NOMO-1 treated with dmso at 0.1 percent for 144 hours (cell line): ENCODE measurements around the gene NEURL3.
"Not testable (repeated sequence)": the region's sequence is repeated elsewhere in the genome, so short reads cannot be mapped to it uniquely, and the experiment has no call there.

ENCODE experiments used
- DNase-seq: peaks from one replicate; lab custom pipeline; 2025; ENCODE audit not compliant: unreplicated experiment; lab: John Stamatoyannopoulos, UW

Gene NEURL3, protein sequence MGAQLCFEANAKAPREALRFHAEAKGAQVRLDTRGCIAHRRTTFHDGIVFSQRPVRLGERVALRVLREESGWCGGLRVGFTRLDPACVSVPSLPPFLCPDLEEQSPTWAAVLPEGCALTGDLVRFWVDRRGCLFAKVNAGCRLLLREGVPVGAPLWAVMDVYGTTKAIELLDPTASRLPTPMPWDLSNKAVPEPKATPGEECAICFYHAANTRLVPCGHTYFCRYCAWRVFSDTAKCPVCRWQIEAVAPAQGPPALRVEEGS

DNA sequence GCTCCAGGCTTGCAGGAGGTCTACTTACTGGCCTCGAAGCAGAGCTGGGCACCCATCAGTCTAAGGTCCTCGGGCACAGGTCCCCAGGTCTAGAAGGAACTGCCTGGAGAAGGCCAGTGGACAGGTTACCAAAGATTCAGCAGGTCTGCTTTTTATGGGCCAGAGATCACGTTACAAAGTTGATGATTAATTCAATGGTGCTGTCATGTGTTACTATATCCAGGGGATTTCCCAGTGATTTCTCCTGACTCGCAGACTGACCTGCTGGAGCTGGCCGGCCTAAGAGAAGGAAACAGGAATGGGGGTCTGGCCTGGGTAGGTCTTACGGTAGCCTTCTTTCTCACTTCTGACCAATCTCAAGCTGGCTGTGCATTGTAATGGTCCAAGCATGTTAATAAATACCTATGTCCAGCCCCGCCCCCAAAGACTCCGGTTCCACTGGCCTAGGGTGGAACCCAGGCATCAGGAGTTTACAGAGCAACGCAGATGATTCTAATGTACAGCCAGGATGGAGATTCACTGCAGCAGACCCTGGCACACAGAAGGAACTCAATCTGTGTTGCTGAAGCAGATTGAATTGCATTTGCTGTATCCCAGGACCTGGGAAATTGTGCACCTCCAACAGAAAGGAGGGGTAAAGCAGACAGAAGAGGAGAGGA is at the start of gene NEURL3:
TSS of gene NEURL3 (minus strand) at position 127 of the 659 bp plus-strand sequence. CDS start at position 56, 71 bp downstream.
- DNase-seq: no peak

DNA sequence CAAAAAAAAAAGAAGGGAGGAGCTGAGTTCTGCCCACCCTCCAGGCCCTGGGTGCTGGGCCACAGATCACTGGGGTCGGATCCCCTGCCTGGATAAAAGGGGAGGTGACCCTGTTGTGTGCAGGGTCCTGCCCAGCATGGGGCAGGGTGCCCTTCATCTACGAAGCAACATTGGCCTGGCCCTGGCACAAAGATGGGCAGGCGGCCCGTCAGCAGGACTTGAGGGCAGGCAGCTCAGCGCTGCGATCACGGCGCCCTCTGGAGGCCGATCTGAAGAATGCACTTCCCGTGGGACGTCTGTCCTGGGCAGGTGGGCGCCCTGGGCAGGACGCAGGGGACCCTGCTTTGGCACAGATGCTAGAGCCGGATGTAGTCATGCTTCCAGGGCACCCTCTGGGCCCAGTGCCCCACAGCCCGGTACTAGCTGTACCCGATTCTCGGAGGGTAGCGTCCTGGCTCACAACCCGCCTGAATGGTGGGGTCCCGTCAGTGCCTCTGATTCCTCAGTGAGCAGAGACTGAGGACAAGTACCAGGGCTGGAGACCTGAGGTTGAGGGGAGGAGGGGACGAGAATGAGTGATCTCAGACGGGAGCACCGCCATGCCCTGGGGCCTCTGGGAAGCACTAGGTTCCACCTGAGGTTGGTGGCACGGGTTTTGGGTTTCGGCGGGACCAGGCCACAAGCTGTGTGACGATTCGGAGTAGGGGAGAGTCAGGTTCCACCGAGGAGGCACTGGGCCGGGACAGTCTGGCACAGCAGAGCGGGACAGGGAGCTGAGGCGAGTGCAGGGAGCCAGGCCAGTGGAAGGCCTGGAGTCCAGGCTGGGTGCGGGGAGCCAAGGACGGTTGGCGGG is 49.4 kb upstream of the NEURL3 start:
- DNase-seq: peak; percentile 28

DNA sequence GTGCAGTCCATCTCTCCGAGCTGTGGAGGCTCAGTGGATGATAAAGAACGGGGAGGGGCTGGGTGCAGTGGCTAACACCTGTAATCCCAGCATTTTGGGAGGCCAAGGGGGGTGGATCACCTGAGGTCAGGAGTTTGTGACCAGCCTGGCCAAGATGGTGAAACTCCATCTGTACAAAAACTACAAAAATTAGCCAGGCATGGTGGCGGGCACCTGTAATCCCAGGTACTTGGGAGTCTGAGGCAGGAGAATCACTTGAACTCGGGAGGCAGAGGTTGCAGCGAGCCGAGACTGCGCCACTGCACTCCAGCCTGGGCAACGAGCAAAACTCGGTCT is 48.8 kb upstream of the NEURL3 start:
- not testable (repeated sequence) for DNase-seq

DNA sequence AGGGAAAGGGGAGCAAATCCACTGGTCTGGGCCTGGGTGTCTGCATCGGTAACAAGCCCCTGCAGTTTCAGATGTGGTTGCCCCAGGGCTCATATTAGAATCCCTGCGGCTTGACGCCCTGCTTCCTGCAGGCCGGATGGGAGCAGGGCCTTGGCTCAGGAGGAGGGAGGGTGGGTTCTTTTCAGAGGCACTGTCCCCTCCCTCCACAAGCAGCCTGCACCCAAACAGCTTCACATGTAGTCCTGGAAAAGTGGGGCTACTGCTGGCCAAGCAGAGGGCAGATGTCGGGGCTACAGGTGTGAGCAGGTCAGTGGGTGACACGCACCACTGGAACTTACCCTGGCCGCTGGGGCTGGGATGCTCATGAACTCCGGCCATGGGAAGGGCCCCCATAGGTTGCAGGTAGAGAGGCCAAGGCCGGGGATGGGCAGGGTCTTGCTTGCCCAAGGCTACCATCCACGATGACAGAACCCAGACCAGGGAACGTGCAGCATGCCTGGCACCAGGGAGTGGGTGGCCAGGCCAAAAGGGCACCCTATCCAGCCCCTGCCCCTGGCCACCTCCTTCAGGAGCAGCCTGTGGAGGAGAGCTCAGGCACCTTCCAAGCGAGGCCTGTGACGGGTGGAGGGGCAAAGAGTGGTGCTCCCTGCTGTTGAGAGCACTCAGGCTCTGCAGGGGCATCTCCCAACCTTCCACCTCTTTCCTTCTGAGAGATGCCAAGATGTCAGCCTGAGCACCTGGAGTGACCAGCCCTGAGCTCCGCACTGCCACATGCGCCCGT is 48.2 kb upstream of the NEURL3 start:
- no peak for DNase-seq

DNA sequence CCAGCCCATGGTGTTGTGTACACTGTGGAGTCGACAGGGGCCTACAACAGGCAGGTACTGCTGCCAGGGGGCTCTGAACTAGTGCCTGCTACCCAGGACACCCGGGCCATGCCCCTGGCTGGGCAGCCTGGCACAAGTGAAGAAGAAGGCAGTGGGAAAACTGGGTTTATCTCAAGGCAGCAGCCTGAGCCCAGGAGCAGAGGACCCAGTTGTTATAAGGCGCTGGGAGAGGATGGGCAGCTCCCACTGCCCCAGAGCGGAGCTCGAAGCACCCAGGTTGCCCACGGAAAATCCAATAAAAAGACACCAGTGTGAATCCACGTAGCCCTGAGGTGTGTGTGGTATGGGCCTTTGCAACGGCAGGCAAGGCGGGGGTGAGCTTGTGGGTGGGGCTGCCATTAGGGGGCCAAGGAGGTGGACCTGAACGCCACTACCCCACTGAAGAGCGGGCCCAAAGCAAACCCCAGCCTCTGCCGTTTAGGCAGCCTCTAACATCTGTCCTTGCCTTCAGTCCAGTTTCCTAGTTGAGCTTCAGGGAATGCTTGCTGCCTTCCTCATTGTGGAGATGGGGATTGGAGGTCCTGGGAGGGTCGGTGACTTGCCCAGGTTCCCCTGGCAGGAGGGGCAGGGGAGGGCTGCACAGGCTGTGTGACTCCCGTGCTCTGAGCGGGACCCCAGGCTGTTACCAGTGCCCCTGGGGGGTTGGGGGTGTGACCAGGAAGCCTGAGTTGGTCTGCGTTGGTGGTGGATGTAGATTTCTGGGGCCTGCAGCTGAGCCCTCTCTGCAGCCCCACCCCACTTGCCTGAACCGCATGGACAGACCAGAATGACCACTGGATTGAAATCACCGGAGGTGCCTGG is 47.4 kb upstream of the NEURL3 start:
- DNase-seq: no peak

DNA sequence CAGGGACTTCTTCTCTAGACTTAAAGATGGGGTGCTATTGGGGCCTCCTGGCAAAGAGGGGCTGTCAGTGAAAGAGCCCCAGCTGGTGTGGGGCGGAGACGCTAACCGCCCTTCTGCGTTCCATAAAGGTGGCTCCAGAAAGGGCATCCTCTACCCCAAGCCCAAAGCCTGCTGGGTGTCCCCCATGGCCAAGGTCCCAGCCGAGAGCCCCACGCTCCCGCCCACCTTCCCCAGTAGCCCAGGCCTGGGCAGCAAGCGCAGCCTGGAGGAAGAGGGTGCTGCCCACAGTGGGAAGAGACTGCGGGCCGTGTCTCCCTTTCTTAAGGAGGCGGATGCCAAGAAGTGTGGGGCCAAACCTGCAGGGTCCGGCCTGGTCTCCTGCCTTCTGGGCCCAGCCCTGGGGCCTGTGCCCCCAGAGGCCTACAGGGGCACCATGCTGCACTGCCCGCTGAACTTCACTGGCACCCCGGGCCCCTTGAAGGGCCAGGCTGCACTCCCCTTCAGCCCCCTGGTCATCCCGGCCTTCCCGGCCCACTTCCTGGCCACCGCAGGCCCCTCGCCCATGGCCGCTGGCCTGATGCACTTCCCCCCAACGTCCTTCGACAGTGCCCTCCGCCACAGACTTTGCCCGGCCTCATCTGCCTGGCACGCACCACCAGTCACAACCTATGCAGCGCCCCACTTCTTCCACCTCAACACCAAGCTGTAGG is 46.6 kb upstream of the NEURL3 start:
- DNase-seq: no peak

DNA sequence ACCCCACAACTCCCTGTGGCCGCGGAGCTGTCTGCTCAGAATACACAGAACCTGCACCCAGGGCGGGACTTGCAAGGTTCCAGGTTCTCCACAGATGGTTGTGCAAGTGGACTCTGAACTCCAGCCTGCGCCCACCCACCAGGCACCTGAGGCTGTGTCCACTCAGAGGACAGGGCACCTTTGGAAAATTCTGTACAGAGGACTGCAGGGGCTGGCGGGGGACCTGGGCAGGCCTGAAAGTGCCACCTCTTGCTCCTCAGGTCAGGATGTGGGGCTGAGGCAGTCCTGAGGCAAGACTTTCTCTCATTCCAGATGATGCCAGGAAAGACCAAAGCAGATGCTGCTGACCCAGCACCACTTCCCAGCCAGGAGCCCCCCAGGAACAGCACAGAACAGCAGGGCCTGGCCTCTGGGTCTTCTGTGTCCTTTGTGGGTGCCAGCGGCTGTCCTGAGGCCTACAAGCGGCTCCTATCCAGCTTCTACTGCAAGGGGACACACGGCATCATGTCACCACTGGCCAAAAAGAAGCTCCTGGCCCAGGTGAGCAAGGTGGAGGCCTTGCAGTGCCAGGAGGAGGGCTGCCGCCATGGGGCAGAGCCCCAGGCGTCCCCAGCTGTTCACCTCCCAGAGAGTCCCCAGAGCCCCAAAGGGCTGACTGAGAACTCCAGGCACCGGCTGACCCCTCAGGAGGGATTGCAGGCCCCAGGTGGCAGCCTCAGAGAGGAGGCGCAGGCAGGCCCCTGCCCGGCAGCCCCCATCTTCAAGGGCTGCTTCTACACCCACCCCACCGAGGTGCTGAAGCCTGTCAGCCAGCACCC is 45.8 kb upstream of the NEURL3 start:
- no peak for DNase-seq

DNA sequence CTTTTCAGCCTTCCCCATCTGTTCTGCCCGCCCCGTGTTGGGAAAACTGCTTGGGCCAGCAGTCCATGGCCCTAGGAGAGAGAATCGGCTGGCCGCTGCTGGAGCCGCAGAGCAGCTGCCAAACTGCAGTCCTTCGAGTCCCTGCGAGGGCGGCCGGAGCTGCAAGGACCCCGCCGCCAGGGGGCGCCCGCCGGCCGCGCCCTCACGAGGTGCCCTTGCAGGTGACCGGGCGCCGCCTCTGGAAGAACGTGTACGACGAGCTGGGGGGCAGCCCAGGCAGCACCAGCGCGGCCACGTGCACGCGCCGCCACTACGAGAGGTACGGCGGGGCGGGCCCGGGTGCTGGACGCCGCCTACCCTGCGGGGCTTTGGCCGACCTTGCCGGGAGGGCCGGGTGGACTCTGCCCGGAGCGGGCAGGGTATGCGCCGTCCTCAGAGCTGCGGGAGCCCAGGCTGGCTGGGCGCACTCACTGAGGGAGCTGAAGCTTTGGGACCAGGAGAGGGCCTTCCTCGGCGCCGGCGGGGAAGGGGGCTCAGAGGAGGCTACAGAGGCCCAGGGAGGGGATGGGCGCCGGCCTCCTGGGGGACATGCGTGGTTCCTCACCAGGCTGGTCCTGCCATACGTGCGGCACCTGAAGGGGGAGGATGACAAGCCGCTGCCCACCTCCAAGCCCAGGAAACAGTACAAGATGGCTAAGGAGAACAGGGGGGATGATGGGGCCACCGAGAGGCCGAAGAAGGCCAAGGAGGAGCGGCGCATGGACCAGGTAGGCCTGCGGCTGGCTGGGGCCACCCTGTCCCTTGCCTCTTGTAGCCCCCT is 45.0 kb upstream of the NEURL3 start:
- no peak for DNase-seq

DNA sequence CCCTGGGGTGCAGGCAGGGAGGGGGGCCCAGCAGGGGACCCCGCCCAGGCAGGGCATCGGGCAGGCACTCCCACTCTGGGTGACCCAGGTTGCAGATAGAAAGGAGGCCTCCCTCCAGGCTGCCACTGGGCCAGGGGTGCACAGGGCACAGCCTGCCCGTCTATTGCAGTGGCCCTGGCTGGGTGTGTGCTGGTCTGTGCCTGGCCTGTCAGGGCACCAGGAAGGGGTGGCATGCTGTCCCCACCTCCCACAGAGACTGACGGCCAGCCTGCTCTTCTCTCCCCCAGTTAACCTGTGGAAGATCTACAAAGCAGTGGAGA is 44.3 kb upstream of the NEURL3 start:
- no peak for DNase-seq

DNA sequence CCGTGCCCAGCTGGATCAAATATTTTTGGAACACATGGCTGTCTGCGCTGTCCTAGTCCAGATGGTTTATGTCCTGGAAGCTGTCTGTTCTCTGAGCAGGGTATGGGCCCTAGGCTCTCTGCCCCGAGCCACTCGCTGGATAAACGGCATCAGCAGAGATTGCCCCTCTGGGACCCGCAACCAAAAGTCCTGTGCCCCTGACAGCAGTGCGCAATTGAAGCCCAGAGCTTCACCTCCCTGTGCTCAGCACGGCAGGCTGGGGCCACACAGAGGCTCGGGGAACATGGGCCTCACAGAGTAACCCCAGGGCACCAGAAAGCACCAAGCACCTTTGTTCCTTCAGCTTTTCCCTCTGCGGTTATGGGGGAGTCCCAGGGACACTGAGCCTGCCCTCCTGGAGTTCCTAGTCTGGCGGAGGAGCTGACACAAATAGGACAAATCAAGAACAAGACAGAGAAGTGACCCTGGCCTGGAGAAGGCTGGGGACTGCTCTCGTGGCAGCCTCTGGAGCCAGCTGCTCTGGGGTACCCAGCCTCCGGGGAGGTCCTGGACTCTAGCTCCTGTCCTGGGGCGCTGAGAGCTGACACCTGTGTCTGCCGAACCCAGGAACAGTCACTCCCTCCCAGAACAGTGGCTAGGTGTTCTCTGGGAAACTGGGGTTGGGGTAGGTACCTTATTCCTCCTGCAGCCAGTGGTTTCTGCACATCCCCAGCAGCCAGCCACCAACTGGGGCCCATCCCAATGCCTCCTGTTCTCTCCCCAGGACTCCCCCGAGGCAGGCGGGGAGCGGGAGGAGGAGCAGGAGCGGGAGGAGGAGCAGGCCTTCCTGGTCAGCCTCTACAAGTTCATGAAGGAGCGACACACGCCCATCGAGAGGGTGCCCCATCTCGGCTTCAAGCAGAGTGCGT is 43.7 kb upstream of the NEURL3 start:
- no peak for DNase-seq

DNA sequence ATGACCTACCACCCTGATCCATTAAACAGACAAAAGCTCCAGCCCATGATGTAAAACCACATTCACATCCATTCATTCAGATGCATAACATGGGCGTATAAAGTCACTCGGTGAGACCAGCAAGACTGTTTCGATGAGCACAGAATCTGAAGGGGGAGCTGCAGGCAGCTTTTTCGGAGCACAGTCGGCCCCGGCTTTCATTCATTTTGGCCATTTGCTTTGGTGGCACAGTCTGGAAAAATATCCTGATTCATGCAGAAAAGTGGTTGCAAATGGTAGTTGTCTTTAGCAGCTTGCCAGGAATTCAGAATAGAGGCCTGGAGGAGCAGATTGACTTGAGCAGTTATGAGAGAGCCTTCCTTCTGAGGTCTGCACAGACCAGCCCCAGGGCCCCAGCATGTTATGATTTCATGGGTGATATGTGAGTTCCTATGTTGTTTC is 42.6 kb upstream of the NEURL3 start:
- DNase-seq: no peak

DNA sequence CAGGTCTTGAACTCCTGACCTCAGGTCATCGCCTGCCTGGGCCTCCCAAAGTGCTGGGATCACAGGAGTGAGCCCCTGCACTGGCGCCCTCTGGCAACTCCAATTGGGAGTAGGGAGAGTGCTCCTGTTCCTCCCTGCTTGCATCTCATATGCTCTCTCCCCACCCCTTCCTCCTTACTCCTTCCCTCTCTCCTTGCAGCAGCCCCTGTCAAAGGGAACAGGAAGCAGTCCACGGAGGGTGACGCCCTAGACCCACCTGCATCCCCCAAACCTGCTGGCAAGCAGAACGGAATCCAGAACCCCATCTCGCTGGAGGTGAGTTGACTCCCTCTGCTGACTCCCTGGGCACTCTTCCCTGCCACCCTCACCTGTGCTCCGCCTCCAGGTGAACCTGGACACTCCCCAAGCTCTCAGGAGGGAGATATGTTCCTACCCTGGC is 42.1 kb upstream of the NEURL3 start:
- DNase-seq: no peak

DNA sequence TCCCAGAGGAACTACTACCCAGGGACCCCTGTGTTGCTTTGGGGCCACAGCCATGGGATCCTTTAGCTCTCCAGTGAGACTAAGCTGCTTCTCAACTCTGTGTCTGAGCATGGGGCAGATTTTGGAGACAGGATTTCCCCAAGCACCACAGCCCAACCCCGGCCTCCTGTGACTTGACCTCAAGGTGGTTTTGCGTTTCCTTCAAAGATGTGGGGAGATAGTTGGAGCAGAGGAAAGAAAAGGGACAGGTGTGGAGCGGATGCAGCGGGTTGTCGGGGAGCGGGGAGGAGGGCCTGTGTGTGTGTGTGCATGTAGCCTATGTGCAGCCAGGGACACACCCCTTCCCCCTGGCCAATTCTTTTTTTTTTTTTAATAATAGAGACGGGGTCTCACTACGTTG is 41.6 kb upstream of the NEURL3 start:
- DNase-seq: no peak

DNA sequence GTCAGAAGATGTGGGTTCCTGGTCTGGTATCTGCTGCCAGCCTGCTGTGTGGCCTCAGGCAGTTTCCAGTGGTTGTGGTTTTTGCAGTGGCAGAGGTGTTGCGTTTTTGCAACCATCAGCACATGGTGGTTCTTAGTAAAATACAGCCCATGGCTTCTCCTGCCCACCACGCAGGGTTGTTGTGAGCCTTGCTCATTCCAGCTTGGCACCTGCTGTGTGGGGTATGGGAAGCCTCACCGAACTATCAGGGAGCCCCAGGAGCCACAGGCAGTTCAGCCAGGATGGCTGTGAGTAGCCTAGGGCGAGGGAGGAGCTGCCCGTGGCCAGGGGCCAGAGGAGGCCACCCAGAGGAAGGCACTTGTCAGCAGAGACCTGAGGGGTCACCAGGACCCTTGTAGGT is 41.2 kb upstream of the NEURL3 start:
- no peak for DNase-seq

DNA sequence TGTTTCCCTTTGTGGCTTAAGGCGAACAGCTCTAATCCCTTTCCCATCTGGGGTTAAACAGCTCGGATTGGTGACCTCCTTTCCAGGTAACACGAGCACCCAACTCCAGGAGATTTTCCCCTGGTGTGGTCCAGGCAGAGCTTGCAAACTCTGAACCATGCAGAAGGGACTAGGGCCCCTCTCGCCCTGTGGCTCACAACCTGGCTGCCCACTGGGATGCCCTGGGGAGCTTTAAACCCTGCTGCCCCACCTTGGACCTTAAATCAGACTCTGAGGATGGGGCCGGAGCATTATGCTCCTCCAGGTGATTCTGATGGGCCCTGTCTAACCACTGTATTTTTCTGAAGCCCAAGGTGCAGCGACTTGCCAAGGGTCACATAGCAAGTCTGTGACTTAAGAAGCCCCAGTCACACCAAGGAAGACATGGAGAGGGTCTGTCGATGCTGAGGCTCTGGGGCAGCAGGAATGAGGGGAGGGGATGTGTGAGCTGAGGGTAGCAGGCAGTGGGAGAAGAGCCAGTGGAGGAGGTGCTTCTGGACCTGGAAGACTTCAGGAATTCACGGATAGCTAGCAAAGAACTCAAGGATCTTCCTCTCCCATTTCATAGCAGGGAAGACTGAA is 37.3 kb upstream of the NEURL3 start:
- no peak for DNase-seq

DNA sequence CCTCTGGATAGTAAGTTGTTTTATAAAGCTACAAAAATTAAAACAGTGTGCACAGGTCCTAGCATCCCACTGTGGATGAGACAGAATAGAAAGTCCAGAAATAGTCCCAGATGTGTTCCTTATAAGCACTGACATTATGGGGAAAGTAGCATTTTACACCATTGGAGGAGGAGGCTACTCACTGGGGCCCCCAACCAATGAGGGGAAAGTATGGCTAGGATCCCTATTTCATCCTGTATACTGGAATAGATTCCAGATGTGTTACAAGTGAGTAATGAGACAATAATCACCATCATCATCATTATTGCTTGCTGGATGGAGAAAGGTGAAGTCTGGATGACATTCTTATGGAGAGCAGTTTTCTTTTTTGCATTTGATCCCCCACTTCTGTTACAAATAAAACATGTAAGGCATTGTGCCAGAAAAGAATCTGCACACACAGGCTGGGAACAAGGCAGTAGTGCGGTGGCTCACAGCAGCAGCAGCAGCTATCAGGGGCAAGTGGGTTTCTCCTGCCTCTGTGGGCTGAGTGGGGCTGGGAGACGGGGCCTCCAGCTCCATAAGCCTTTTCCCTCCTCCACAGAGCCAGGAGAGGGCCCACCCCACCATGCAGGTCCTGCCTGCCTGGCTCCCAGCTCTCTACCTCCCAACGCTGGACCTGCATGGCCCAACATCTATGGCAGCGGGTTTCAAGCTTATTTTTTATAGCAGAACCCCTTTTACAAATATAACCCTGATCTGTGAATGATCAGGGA is 36.4 kb upstream of the NEURL3 start:
- DNase-seq: no peak
